Measurements from ENCODE around the gene IL36B. TPM values are rescaled to one million over a fixed set of nuclear protein-coding genes. Genes with fewer than 3 reads are reported as not detected.

Gene IL36B
- polyA plus RNA-seq, 1 donor (not counting 4 experiments of a cell fraction or from before 2014, with no cell fraction given), result 0.21 TPM

- Histone ChIP-seq H2AFZ (ENCODE audit: control insufficient read depth, low read length) (peak overlapping the region; percentile 25), H3K9me3 (ENCODE audit: control insufficient read depth, low read depth, low read length) (no peaks in the 10 kb centered on the region), H3K4me3 (ENCODE audit: control insufficient read depth in 2 of 3, extremely low read depth in 1 of 3, insufficient read depth in 2 of 3, low read depth in 1 of 3, low read length in 3 of 3) (peak overlapping the region in 2 of 3 experiments; percentile 18 to 45), H3K4me2 (ENCODE audit: control insufficient read depth, extremely low read depth, insufficient read depth, low read depth, low read length) (peak overlapping the region; percentile 73), H3K36me3 (ENCODE audit: control insufficient read depth in 2 of 2, extremely low read depth in 1 of 2, insufficient read depth in 2 of 2, low read length in 2 of 2) (no peaks in the 10 kb centered on the region), H3K79me2 (ENCODE audit: control insufficient read depth, insufficient read depth, low read length) (no peaks in the 10 kb centered on the region), H3K4me1 (ENCODE audit: control insufficient read depth, extremely low read depth, insufficient read depth, low read length) (peaks cover 57% of the 10 kb centered on the region), H3K27me3 (ENCODE audit: control insufficient read depth, extremely low read depth, insufficient read depth, low read length) (no peaks in the 10 kb centered on the region), H3K9me1 (ENCODE audit: control insufficient read depth, extremely low read depth, insufficient read depth, low read length) (peaks cover 3% of the 10 kb centered on the region), H4K20me1 (ENCODE audit: control insufficient read depth, extremely low read depth, insufficient read depth, low read length) (no peaks in the 10 kb centered on the region), H3K9ac (ENCODE audit: control insufficient read depth, extremely low read depth, insufficient read depth, low read length) (peak overlapping the region; percentile 88), H3K27ac (ENCODE audit: control insufficient read depth, insufficient read depth, low read length) (peak overlapping the region; percentile 100)
- TF ChIP-seq CTCF (optimal IDR thresholded peaks at IDR 0.05 in 1 of 3, IDR thresholded peaks at IDR 0.05 in 1 of 3, conservative IDR thresholded peaks at IDR 0.05 in 1 of 3; ENCODE audit: extremely low read depth in 1 of 3, insufficient read depth in 2 of 3, low read length in 3 of 3) (no peak), EZH2 (IDR thresholded peaks at IDR 0.05; ENCODE audit: low read length) (no peak)
- dilution Hi-C loops (cut with MboI; ENCODE audit: extremely low pct_ligation_motif_present, low sequenced_read_pairs), result no loop called here
- DNase-seq (ENCODE audit: low read depth, low spot score) (peak; percentile 88), FAIRE-seq (peak; percentile 93)
These were observed 25.3 kb upstream of the IL36B start for GRCh38 chr2:113077921-113078320.

- H3K27me3 ChIP-seq (ENCODE audit: control insufficient read depth, extremely low read depth, insufficient read depth, low read length), result no peaks in the 10 kb centered on the region
- peaks cover 66% of the 10 kb centered on the region for H3K4me1 ChIP-seq (ENCODE audit: control insufficient read depth, extremely low read depth, insufficient read depth, low read length)
- dilution Hi-C loops (cut with MboI; ENCODE audit: extremely low pct_ligation_motif_present, low sequenced_read_pairs), result no loop called here
- no peaks in the 10 kb centered on the region for H3K79me2 ChIP-seq (ENCODE audit: control insufficient read depth, insufficient read depth, low read length)
- no peaks in the 10 kb centered on the region for H3K9me3 ChIP-seq (ENCODE audit: control insufficient read depth, low read depth, low read length)
- no peak for FAIRE-seq
- peaks cover 3% of the 10 kb centered on the region for H3K9me1 ChIP-seq (ENCODE audit: control insufficient read depth, extremely low read depth, insufficient read depth, low read length)
- TF ChIP-seq EZH2 (IDR thresholded peaks at IDR 0.05; ENCODE audit: low read length), result no peak
- no peak for TF ChIP-seq CTCF (optimal IDR thresholded peaks at IDR 0.05 in 1 of 3, IDR thresholded peaks at IDR 0.05 in 1 of 3, conservative IDR thresholded peaks at IDR 0.05 in 1 of 3; ENCODE audit: extremely low read depth in 1 of 3, insufficient read depth in 2 of 3, low read length in 3 of 3)
- peak overlapping the region; percentile 73 for H3K4me2 ChIP-seq (ENCODE audit: control insufficient read depth, extremely low read depth, insufficient read depth, low read depth, low read length)
- H3K27ac ChIP-seq (ENCODE audit: control insufficient read depth, insufficient read depth, low read length), result peak overlapping the region; percentile 100
- H3K36me3 ChIP-seq (ENCODE audit: control insufficient read depth in 2 of 2, extremely low read depth in 1 of 2, insufficient read depth in 2 of 2, low read length in 2 of 2), result no peaks in the 10 kb centered on the region
- no peak overlapping the region for H3K4me3 ChIP-seq (ENCODE audit: control insufficient read depth in 2 of 3, extremely low read depth in 1 of 3, insufficient read depth in 2 of 3, low read depth in 1 of 3, low read length in 3 of 3)
- H4K20me1 ChIP-seq (ENCODE audit: control insufficient read depth, extremely low read depth, insufficient read depth, low read length), result no peaks in the 10 kb centered on the region
- no peak for DNase-seq (ENCODE audit: low read depth, low spot score)
- H2AFZ ChIP-seq (ENCODE audit: control insufficient read depth, low read length), result no peak overlapping the region
- no peak overlapping the region for H3K9ac ChIP-seq (ENCODE audit: control insufficient read depth, extremely low read depth, insufficient read depth, low read length)
These were observed 24.4 kb upstream of the IL36B start for GRCh38 chr2:113076954-113077669.
